Non-pigmented ciliary epithelial cell (primary cell): ENCODE data around the gene KPNA4.
"Not testable (repeated sequence)": the region's sequence is repeated elsewhere in the genome, so short reads cannot be mapped to it uniquely, and the experiment has no call there.

ENCODE experiments used
- DNase-seq: peaks from one replicate; pipeline ENCODE4 v3.0.0-alpha.2; 2010; ENCODE audit warnings: low read depth

KPNA4 gene

GRCh38 chr3:160565442-160566403 lies at the start of gene KPNA4:
Gene KPNA4 (minus strand): TSS chr3:160565571. CDS start chr3:160565282, 289 bp downstream.
- peak; percentile 94 for DNase-seq

DNA sequence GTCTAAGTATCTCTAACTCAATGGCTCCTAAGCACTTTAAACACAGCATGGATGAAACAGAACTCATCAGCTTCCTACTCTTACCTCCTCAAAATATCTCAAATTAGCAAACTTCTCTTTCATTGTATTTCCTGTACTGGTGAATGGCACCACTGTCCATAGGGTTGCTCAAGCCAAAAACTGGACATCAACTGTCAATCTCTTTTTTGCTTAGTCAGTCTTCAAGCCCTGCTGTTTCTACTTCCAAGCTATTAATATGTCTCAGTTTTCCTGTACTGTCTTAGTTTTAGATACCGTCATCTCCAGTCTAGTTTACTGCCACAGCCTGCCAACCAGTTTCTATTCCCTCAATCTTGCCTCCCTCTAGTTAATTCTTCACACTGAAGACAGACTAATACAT lies 48.3 kb upstream of the KPNA4 start:
- DNase-seq = no peak

DNA sequence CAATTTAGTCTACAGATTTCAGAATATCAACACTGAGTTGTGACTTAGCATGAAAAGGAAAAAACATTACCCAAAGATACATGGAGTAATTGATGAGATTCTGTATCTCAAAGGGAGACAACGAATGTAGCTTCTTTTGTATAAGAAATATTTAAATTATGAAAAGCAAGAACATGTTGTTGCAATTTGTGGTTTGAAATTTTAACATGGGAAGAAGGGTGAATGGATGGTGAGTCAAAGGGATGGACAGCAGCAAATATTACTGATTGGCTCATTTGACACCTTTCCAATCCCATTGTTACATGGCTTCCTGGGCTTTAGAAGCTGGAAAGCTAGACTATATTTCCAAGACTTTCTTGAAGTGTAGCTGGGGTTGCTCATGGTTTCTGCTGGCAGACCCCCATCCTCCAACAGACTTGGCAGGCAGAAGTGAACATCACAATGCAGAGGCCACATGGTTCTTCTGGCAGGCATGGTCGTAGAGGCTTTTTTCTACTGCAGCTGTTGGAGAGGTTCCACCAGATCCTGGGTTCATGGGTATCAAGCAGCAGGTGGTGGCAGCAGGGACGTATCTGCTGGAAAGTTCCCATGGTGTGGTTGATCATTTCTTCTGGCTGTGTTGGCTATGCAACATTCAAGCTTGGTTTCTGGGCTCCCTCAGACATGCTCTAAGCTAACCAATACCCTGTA lies 47.2 kb upstream of the KPNA4 start:
- DNase-seq = no peak

- no peak for DNase-seq
Observed at GRCh38 chr3:160611141-160611540, 45.8 kb upstream of the KPNA4 start.

DNA sequence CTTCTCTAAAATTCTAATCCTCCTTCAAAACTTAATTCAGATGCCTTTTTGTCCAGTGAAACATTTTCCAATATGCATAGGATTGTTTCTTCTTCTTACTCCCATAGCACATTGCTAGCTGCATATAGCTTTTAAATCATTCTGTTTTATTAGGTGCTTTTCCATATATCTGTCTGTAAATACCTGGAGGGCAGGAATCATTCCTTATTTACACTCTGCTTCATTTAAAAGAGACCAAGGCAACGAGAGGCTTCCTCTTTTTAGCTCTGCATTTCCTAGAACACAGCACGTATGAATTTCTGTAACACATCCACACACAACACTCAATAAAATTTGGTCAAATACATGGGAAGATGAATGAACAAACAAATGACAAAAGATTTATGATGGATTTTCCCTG lies 43.5 kb upstream of the KPNA4 start:
- no peak for DNase-seq

- no peak for DNase-seq
Observed at GRCh38 chr3:160607826-160608225, 42.5 kb upstream of the KPNA4 start.

- DNase-seq = no peak
Observed at GRCh38 chr3:160605315-160605714, 39.9 kb upstream of the KPNA4 start.

GRCh38 chr3:160603845-160604244 lies 38.5 kb upstream of the KPNA4 start:
- not testable (repeated sequence) for DNase-seq

DNA sequence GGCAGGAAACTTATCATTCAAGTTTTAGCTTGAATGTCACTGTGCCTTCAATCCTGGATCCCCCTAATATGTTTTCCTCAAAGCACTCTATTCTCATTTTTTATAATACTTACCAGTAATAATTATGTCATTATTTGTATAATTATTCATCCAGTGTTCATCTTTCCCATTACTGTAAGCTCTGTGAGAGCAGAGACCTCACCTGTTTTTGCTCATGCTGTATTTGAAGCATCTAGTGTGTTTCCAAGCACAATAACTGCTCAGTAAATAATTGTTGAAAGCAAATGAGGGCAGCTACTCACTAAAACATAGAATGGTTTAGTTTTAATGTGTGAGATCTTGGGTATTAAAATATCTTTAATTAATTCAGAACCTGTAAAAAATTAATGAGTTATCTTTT lies 36.9 kb upstream of the KPNA4 start:
- DNase-seq = no peak

DNA sequence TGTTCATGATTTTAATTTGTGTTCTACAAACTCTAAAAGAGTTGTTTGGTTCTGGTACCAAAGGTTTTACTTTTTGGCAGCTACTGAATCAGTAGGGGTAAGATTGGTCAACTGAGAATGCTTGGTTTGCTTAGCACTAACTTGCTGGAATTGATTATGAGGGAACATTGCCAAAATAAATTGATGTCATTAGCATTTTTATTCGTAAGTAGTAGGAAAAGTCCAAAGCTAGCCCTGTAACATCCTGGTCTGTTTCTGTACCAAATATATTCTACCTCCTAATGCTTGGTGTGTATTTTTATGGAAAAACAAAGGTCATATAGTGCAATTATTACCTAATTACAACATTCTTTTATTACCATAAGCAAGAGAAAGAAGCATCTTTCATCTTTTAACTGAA lies 35.9 kb upstream of the KPNA4 start:
- DNase-seq = no peak

DNA sequence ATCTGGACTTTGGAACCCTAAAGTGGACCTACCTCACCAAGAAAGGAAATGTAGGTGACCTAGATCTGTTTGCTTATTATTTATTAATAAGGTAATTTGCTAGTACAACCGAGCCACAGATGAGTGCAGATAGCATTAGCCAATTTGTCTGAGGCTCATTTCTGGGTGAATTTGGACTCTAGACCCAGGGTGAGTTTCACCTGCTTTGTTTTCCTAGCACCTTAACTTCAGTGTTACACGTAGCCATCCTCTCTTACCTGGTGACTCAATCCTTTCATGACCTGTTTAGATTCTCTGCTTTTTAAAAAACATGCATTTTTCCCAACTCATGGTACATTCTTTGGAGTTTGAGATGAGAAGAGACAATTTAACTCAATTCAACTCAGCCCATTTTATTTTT lies 33.5 kb upstream of the KPNA4 start:
- no peak for DNase-seq

DNA sequence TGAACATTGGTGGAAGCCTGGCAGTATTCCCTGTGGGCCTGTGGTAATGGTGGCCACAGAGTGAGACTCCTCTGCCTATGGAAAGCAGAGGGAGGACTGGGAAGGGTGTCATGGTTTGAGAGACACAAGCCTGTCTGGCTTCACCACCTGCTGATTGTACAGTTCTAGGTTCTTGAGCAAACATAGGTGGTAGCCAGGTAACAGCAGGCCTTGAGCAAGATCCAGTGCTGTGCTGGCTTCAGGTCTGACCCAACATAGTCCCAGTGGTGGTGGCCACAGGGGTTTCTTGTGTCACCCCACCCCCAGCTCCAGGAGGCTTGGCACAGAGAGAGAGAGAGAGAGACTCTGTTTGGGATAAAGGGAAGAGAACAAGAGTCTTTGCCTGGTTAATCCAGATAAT lies 22.7 kb upstream of the KPNA4 start:
- no peak for DNase-seq

- no peak for DNase-seq
Observed at GRCh38 chr3:160587105-160587504, 21.7 kb upstream of the KPNA4 start.

DNA sequence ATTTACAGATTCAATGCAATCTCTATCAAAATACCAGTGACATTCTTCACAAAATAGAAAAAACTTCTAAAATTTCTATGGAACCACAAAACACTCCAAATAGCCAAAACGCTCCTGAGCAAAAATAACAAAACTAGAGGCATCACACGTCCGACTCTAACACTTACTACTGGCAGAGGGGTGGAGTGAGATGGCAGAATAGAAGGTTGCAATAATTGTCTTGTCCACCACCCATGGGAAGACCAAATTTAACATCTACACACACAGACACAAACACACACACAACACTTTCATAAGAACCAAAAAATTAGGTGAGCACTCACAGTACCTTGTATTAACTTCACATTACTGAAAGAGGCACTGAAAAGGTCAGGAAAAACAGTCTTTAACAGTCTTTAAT lies 21.3 kb upstream of the KPNA4 start:
- DNase-seq = no peak

- no peak for DNase-seq
Observed at GRCh38 chr3:160583451-160583850, 18.1 kb upstream of the KPNA4 start.

DNA sequence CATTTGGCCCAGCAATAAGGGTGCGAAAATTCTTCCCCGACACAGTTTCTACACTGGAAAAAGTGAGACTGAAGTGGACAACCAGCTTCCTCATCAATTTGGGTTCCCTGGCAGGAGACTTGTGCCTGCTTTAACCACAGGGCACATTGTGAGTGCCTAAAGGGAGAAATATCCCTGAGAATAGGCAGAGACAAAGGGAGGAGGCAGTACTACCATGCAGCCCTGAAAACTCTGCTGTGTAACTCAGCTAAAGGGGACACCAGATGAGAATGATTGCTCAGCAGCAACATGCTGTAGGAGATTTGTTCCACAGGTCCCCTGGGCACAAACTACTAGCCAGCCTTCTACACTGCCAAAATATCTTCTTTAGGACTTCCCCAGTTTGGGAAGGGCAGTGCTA lies 15.6 kb upstream of the KPNA4 start:
- DNase-seq = no peak

GRCh38 chr3:160577556-160578195 lies 12.3 kb upstream of the KPNA4 start:
- no peak for DNase-seq

- no peak for DNase-seq
Observed at GRCh38 chr3:160577093-160577492, 11.7 kb upstream of the KPNA4 start.

- no peak for DNase-seq
Observed at GRCh38 chr3:160576621-160577020, 11.2 kb upstream of the KPNA4 start.

DNA sequence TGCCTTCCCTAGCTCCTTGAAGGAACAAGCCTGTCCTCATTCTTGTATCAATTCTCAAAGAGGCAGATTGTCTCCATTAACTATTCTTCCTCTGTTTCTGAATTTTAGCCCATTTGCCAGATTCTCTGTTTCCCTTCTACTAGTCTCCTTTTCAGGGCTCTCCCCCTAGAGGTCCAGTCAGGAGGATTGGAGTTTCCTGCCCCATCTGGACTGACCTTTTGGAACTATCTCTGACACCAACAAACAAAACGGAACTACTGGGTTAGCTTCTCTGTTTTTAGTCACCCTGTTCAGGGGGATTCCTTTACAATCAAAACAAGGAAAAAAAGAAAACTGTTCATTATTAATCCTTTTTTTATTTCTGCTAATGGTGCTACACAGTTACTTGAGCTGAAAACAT lies 10.2 kb upstream of the KPNA4 start:
- no peak for DNase-seq

DNA sequence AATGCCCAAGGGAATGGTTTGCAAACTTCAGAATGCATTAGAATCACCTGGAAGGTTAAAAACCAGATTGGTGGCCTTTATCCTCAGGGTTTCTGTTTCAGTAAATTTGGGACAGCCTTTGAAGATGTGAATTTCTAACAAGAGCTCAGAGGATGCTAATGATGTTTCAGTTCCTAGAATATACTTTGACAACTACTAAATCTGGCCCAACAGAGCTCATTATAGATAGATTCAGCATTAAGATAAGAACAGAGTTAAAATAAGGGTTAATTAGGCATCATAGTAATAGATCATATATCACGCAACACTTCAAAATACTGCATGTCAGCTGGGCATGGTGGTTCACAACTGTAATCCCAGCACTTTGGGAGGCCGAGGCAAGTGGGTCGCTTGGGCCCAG lies 9.3 kb upstream of the KPNA4 start:
- no peak for DNase-seq

GRCh38 chr3:160573955-160574525 lies 8.7 kb upstream of the KPNA4 start:
- not testable (repeated sequence) for DNase-seq
